HEK293 (cell line): Measurements from ENCODE around the gene SPAAR.

Source experiments
- CTCF ChIP-seq: fragments of 450-650 bp; formaldehyde crosslinking; IDR thresholded peaks from 2 replicates; pipeline ENCODE4 v1.5.1; 2016; ENCODE audit warnings: missing biosample characterization, missing genetic modification characterization
- SP7 ChIP-seq: fragments of 450-650 bp; formaldehyde crosslinking; IDR thresholded peaks from 2 replicates; pipeline ENCODE4 v1.5.1; 2016; ENCODE audit warnings: missing biosample characterization, missing genetic modification characterization
- ZBTB11 ChIP-seq: fragments of 450-650 bp; formaldehyde crosslinking; conservative IDR thresholded peaks from 2 replicates; pipeline ENCODE4 v1.5.1; 2016; ENCODE audit warnings: low read depth, missing biosample characterization, missing genetic modification characterization
- ZBTB26 ChIP-seq: fragments of 450-650 bp; formaldehyde crosslinking; optimal IDR thresholded peaks from 2 replicates; pipeline ENCODE3; 2016; ENCODE audit warnings: missing biosample characterization, mild to moderate bottlenecking, missing genetic modification characterization
- ZBTB8A ChIP-seq: fragments of 450-650 bp; formaldehyde crosslinking; IDR thresholded peaks from 2 replicates; pipeline ENCODE4 v1.5.1; 2016; ENCODE audit warnings: missing biosample characterization, missing genetic modification characterization
- ZNF223 ChIP-seq: fragments of 450-650 bp; formaldehyde crosslinking; IDR thresholded peaks from 2 replicates; pipeline ENCODE4 v1.5.1; 2016; ENCODE audit warnings: missing biosample characterization, missing genetic modification characterization
- ZNF398 ChIP-seq: fragments of 450-650 bp; formaldehyde crosslinking; IDR thresholded peaks from 2 replicates; pipeline ENCODE4 v1.5.1; 2017; ENCODE audit warnings: missing biosample characterization, missing genetic modification characterization
- ZNF530 ChIP-seq: fragments of 450-650 bp; formaldehyde crosslinking; IDR thresholded peaks from 2 replicates; pipeline ENCODE4 v1.5.1; 2016; ENCODE audit warnings: low read depth, missing biosample characterization, missing genetic modification characterization
- ZNF677 ChIP-seq: fragments of 450-650 bp; IDR thresholded peaks from 2 replicates; pipeline ENCODE4 v1.5.0; 2018; ENCODE audit warnings: missing biosample characterization, mild to moderate bottlenecking, missing genetic modification characterization, moderate library complexity
- ZNF707 ChIP-seq: fragments of 450-650 bp; formaldehyde crosslinking; IDR thresholded peaks from 2 replicates; pipeline ENCODE4 v1.5.1; 2016; ENCODE audit warnings: missing biosample characterization, missing genetic modification characterization
- ZNF830 ChIP-seq: fragments of 450-650 bp; IDR thresholded peaks from 2 replicates; pipeline ENCODE4 v1.5.0; 2018; ENCODE audit warnings: missing biosample characterization, missing genetic modification characterization, low read depth, mild to moderate bottlenecking, moderate library complexity
- ZXDB ChIP-seq: fragments of 450-650 bp; formaldehyde crosslinking; IDR thresholded peaks from 2 replicates; pipeline ENCODE4 v1.5.1; 2016; ENCODE audit warnings: missing biosample characterization, missing genetic modification characterization

GRCh38 chr9:35930989-35931388 lies 21.7 kb downstream of the SPAAR start:
- TF ChIP-seq CTCF (no peak), SP7 (tag by site-specific recombination) (no peak), ZNF677 (tag by site-specific recombination) (no peak), ZBTB8A (no peak), ZNF530 (tag by site-specific recombination) (no peak), ZBTB26 (tag by site-specific recombination) (no peak), ZXDB (tag by site-specific recombination) (no peak), ZNF830 (tag by site-specific recombination) (no peak), ZNF223 (tag by site-specific recombination) (no peak), ZNF398 (no peak), ZBTB11 (no peak), ZNF707 (tag by site-specific recombination) (no peak)
